Measurements from ENCODE around the gene GGTA1. TPM values are rescaled to one million over a fixed set of nuclear protein-coding genes. Genes with fewer than 3 reads are reported as not detected.

Gene GGTA1
- total and polyA plus RNA-seq, 9 of the 15 experiments (the other 6 are each of a cell fraction or from before 2014, with no cell fraction given) = 0.04 to 0.15 TPM; not detected in 7

GRCh38 chr9:121454972-121455371 lies 44.7 kb downstream of the GGTA1 start:
- Histone ChIP-seq H3K27ac (ENCODE audit: extremely low read depth, low read depth, low read length) (no peak overlapping the region), H3K9me3 (replicated peaks; ENCODE audit: control insufficient read depth, insufficient read depth, low read depth, low read length) (no peaks in the 10 kb centered on the region), H3K4me3 (no peak overlapping the region), H3K9me1 (ENCODE audit: control insufficient read depth, insufficient read depth, low read length) (no peaks in the 10 kb centered on the region), H3K36me3 (ENCODE audit: control insufficient read depth, insufficient read depth, low read length) (no peaks in the 10 kb centered on the region), H4K20me1 (replicated peaks; ENCODE audit: control insufficient read depth, insufficient read depth, low read length) (no peaks in the 10 kb centered on the region), H3K79me2 (ENCODE audit: control insufficient read depth, insufficient read depth, low read length) (no peaks in the 10 kb centered on the region), H3K4me2 (ENCODE audit: insufficient read depth, low read length) (no peak overlapping the region), H3K4me1 (replicated peaks in 1 of 2; ENCODE audit: control insufficient read depth in 2 of 2, insufficient read depth in 2 of 2, low read length in 2 of 2) (no peaks in the 10 kb centered on the region), H3K9ac (ENCODE audit: insufficient read depth in 1 of 2, low read depth in 2 of 2, low read length in 2 of 2) (no peak overlapping the region), H2AFZ (ENCODE audit: low read depth, low read length) (no peak overlapping the region), H3K27me3 (ENCODE audit: control insufficient read depth in 2 of 2, insufficient read depth in 2 of 2, low read length in 2 of 2) (peaks cover 3 to 19% of the 10 kb centered on the region in 2 experiments; a peak in 3 of 5 replicates)
- ATAC-seq = no peak
- in situ Hi-C loops (cut with MboI) = no loop called here
- TF ChIP-seq ZNF398 (CRISPR knock-in tag; IDR thresholded peaks at IDR 0.05) = no peak
- no peak for TF ChIP-seq NRF1 (conservative IDR thresholded peaks at IDR 0.05 in 1 of 2, IDR thresholded peaks at IDR 0.05 in 1 of 2)
- no peak for TF ChIP-seq NFIC (IDR thresholded peaks at IDR 0.05)
- no peak for TF ChIP-seq GTF2E2 (tag; IDR thresholded peaks at IDR 0.05)
- TF ChIP-seq CREM (IDR thresholded peaks at IDR 0.05; ENCODE audit: low read depth) = no peak
- TF ChIP-seq ZNF512 (tag; IDR thresholded peaks at IDR 0.05) = no peak
- no peak for TF ChIP-seq C11orf30 (IDR thresholded peaks at IDR 0.05; ENCODE audit: low read depth)
- CTCF ChIA-PET (ENCODE audit: low intra/inter-chr PET ratio) = no interaction called here
- no peak for DNase-seq (ENCODE audit: extremely low read depth in 1 of 4, low spot score in 3 of 4)
- no peak for FAIRE-seq
- POLR2A ChIA-PET = no interaction called here
- intact Hi-C loops (cut with micrococcal nuclease) = no loop called here
- 7% methylated on average over 3 of the region's 3 CpGs for WGBS (ENCODE audit: insufficient coverage, low coverage, missing lambda C conversion rate)
- BruUV-seq (replicated peaks) = no TSS peak
